ENCODE measurements around the gene FGF11. TPM values are rescaled to one million over a fixed set of nuclear protein-coding genes. Genes with fewer than 3 reads are reported as not detected.

Gene FGF11
- total RNA-seq, 2 donors from 2014 or later: 2.7 to 3.8 TPM

DNA sequence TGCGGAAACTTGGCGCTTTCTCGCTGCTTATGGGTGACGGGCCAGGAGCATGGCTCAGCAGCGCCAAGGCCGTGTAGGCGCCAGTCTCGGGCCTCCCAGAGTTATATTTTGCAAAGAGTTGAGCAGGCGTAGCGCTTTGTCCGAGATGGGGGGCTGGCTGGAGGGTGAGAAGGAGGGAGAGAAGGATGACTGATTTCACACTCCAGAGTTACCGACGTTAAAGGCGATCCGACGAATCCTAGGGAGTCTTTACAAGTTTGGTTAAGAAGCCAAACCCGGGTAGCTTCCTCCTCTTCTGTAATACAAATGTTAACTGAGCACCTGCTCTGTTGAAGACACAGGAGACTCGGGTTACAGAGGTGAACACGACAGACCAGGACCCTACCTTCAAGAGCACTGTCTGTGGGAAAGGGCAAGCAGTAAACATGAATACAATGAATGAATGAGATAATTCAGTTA is 45.6 kb downstream of the FGF11 start:
- intact Hi-C loops (cut with DNase I): loop anchor here in 1 of 2 donors (5.0 kb wide), 1 partner anchor 48 kb away; the partner anchor contains the start of genes FGF11 and TMEM102
- no peak for DNase-seq (ENCODE audit: low spot score)

DNA sequence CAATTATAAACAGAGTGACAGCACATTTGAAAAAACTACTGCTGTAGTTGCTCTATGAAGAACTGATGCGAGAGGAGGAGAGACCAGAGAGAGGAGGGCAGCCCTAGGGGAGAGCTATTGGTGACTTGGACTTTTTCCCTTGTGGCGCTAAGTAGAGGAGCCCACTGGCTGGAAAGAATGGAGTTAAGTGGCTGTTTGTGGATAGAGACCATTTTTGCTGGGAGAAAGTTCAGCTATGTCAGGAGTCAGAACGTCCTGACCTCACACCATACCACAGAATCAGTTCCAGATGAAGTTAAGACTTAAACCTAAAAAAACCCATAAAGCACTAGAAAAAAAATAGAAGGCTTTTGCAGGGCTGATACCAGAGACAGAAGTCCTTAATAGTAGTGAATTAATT is 46.9 kb downstream of the FGF11 start:
- no peak for DNase-seq (ENCODE audit: low spot score)
- intact Hi-C loops (cut with DNase I): loop anchor here in 1 of 2 donors (5.0 kb wide), 1 partner anchor 49 kb away; the partner anchor contains the start of genes FGF11 and TMEM102

DNA sequence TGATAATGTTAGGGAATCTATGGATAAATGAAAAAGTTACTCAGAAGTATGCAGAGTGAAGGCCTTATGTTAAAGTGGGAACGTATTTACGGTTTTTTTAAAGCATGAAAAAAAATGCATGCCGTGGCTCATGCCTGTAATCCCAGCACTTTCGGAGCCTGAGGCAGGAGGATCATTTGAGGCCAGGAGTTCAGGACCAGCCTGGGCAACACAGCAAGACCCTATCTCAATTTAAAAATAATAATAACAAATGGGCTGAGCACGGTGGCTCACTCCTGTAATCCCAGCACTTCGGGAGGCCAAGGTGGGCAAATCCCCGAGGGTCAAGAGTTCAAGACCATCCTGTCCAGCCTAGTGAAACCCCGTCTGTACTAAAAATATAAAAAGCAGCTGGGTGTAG is 50.8 kb downstream of the FGF11 start:
- intact Hi-C loops (cut with DNase I): no loop called here
- DNase-seq (ENCODE audit: low spot score): no peak

DNA sequence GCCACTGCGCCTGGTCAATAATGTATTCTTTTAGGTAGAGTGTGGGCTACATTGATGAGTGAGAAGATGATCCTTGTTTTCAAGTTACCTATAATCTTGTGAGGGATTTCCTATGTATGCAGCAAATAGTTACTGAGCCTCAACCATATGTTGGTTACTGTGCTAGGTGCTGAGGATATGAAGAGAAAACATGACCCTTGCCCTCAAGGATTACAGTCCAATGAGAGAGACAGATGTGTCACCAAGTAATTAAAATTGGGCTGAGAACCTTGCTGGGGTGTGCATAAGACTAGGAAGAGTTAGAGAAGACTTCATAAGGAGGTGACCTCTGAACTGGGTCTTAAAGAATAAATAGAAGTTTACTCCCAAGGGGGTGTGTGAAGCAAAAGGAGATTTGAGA is 52.3 kb downstream of the FGF11 start:
- intact Hi-C loops (cut with DNase I): no loop called here
- DNase-seq (ENCODE audit: low spot score): no peak

DNA sequence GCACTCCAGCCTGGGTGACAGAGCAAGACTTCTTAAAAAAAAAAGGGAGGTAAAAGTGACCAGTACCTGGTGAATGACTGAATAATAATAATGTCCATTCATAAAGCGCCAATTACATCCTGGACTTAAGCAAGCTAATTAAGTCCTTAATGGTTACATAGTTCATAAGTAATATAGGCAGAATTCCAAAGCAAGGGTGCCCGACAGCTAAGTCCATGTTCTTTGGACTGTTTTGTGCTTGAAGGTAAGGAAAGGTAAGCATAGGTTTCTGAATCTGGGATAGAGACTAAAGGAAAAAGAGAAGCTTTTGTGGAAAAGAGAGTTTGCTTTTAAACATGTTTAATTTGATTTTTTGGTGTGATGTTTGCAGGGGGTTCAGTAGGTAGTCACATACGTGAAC is 54.6 kb downstream of the FGF11 start:
- intact Hi-C loops (cut with DNase I): no loop called here

More for the DNA sequence above, 54.6 kb downstream of the FGF11 start:
- DNase-seq (ENCODE audit: low spot score): no peak

Other genes with a start within 250 kb of the FGF11 start
- gene DLG4, start 219.7 kb upstream of the FGF11 start, total RNA-seq: 10 to 100 TPM; 20.8 to 21.2 TPM
- 100 to 1,000 TPM; 444 to 567 TPM for gene ACADVL, start 219.6 kb upstream of the FGF11 start, total RNA-seq
- 10 to 100 TPM; 21.9 to 26.7 TPM for gene DVL2, start 205.0 kb upstream of the FGF11 start, total RNA-seq
- 10 to 100 TPM; 20.4 to 27.5 TPM for gene PHF23, start 200.1 kb upstream of the FGF11 start, total RNA-seq
- 100 to 1,000 TPM; 341 to 405 TPM for gene GABARAP, start 197.1 kb upstream of the FGF11 start, total RNA-seq
- 10 to 100 TPM; 79.5 to 89.2 TPM for gene CTDNEP1, start 187.8 kb upstream of the FGF11 start, total RNA-seq
- 10 to 100 TPM; 36.5 to 40.0 TPM for gene ELP5, start 187.3 kb upstream of the FGF11 start, total RNA-seq
- gene CLDN7, start 177.0 kb upstream of the FGF11 start, total RNA-seq: 1 to 10 TPM; 1.6 to 4.4 TPM
- 10 to 100 TPM; 13.5 to 21.3 TPM for gene SLC2A4, start 157.8 kb upstream of the FGF11 start, total RNA-seq
- 1 to 10 TPM; 1.7 to 1.8 TPM for gene YBX2, start 144.9 kb upstream of the FGF11 start, total RNA-seq
- 100 to 1,000 TPM; 275 to 328 TPM for gene EIF5A, start 131.9 kb upstream of the FGF11 start, total RNA-seq
- gene GPS2, start 124.2 kb upstream of the FGF11 start, total RNA-seq: 10 to 100 TPM; 47.0 to 47.9 TPM
- 10 to 100 TPM; 20.0 to 22.8 TPM for gene NEURL4, start 110.2 kb upstream of the FGF11 start, total RNA-seq
- gene ACAP1, start 103.0 kb upstream of the FGF11 start, total RNA-seq: 10 to 100 TPM; 11.9 to 15.2 TPM
- 10 to 100 TPM in 1 of 2 donors, 1 to 10 TPM in 1; 8.8 to 10.0 TPM for gene KCTD11, start 87.3 kb upstream of the FGF11 start, total RNA-seq
- not detected for gene TMEM95, start 84.4 kb upstream of the FGF11 start, total RNA-seq
- gene TNK1, start 58.4 kb upstream of the FGF11 start, total RNA-seq: 1 to 10 TPM; 1.6 to 1.8 TPM
- 10 to 100 TPM; 31.8 to 37.6 TPM for gene PLSCR3, start 45.0 kb upstream of the FGF11 start, total RNA-seq
- gene TMEM256, start 35.4 kb upstream of the FGF11 start, total RNA-seq: 10 to 100 TPM; 39.3 to 65.5 TPM
- 10 to 100 TPM; 31.6 to 34.2 TPM for gene NLGN2, start 31.7 kb upstream of the FGF11 start, total RNA-seq
- not detected for gene SPEM1, start 19.2 kb upstream of the FGF11 start, total RNA-seq
- not detected for gene SPEM2, start 13.9 kb upstream of the FGF11 start, total RNA-seq
- not detected for gene SPEM3, start 10.7 kb upstream of the FGF11 start, total RNA-seq
- 1 to 10 TPM; 1.8 to 3.0 TPM for gene TMEM102, start 4.1 kb upstream of the FGF11 start, total RNA-seq
- 10 to 100 TPM in 1 of 2 donors, 1 to 10 TPM in 1; 7.8 to 10.5 TPM for gene CHRNB1, start 5.5 kb downstream of the FGF11 start, total RNA-seq
- 10 to 100 TPM; 67.3 to 67.9 TPM for gene ZBTB4, start 40.1 kb downstream of the FGF11 start, total RNA-seq
- gene SLC35G6, start 41.9 kb downstream of the FGF11 start, total RNA-seq: not detected
- gene POLR2A, start 44.9 kb downstream of the FGF11 start, total RNA-seq: 10 to 100 TPM; 65.5 to 70.0 TPM
- gene TNFSF12, start 109.5 kb downstream of the FGF11 start, total RNA-seq: 10 to 100 TPM; 52.0 to 65.1 TPM
- gene TNFSF13, start 119.2 kb downstream of the FGF11 start, total RNA-seq: 10 to 100 TPM; 15.5 to 33.3 TPM
- 10 to 100 TPM; 36.2 to 48.2 TPM for gene SENP3, start 122.4 kb downstream of the FGF11 start, total RNA-seq
- gene CD68, start 140.1 kb downstream of the FGF11 start, total RNA-seq: 100 to 1,000 TPM; 111 to 158 TPM
- 10 to 100 TPM; 24.7 to 31.2 TPM for gene MPDU1, start 144.3 kb downstream of the FGF11 start, total RNA-seq
- 1 to 10 TPM; 2.1 to 2.5 TPM for gene SOX15, start 150.6 kb downstream of the FGF11 start, total RNA-seq
- 10 to 100 TPM; 25.4 to 31.6 TPM for gene FXR2, start 175.4 kb downstream of the FGF11 start, total RNA-seq
- 10 to 100 TPM; 40.7 to 63.3 TPM for gene SAT2, start 188.3 kb downstream of the FGF11 start, total RNA-seq
- under 1 TPM in 1 of 2 donors, not detected in 1; 0.43 TPM for gene SHBG, start 190.6 kb downstream of the FGF11 start, total RNA-seq
- 1 to 10 TPM; 2.2 to 2.6 TPM for gene ATP1B2, start 211.4 kb downstream of the FGF11 start, total RNA-seq
- gene TP53, start 248.0 kb downstream of the FGF11 start, total RNA-seq: 10 to 100 TPM; 30.6 to 37.3 TPM
- gene WRAP53, start 249.0 kb downstream of the FGF11 start, total RNA-seq: 1 to 10 TPM; 4.8 to 5.0 TPM

All from posterior vena cava (tissue), 2 donors.